Measurements from ENCODE around the gene PI4K2B.
"Not testable (repeated sequence)": the region's sequence is repeated elsewhere in the genome, so short reads cannot be mapped to it uniquely, and the experiment has no call there.

PI4K2B gene

DNA sequence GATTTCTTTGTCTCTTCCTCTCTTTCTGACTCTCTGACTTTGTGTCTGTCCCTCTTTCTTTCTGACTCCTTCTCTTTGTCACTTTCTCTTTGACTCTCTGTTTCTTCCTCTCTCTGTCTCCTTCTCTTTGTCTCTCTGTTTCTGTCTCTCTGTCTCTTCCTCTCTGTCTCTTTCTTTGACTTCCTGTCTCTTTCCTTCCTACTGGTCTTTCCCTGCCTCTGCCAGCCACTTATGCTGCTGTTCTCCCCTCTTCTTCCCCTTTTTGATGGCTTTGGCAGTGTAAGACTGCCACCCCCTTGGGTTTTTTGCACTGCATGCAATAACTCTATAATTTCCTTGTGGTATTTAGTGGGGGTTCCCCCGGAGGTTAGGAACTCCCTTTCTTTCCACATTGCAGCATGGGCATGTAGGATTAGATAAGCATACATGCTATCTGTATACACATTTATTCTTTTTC lies 6.9 kb downstream of the PI4K2B start:
- not testable (repeated sequence) for DNase-seq (ENCODE audit: insufficient read length, low spot score); FAIRE-seq

- not testable (repeated sequence) for FAIRE-seq; DNase-seq (ENCODE audit: insufficient read length, low spot score)
These were observed 8.4 kb downstream of the PI4K2B start for GRCh38 chr4:25242195-25242594.

DNA sequence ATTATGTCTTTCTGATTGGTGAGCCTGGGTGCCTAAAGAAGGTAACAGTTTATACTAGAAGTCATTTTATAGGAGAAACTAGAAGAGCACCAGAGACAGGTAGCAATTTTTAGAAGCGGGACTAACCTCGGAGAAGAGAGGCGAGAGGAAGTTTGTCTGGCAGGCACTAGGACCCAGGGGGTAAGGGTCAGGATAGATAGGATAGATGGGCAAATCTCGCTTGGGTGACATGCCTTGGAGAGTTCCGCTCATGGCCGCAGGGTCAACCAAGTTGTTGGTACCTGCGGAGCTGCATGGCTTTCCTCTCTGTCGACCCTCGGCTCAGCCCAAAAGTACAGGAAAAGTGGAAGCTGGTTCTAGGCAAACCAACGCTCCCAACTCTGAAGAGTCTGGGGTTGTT lies 11.3 kb downstream of the PI4K2B start:
- FAIRE-seq (no peak), DNase-seq (ENCODE audit: insufficient read length, low spot score) (no peak)

GRCh38 chr4:25246680-25247611 lies 13.1 kb downstream of the PI4K2B start:
- DNase-seq (ENCODE audit: insufficient read length, low spot score) (no peak), FAIRE-seq (no peak)

DNA sequence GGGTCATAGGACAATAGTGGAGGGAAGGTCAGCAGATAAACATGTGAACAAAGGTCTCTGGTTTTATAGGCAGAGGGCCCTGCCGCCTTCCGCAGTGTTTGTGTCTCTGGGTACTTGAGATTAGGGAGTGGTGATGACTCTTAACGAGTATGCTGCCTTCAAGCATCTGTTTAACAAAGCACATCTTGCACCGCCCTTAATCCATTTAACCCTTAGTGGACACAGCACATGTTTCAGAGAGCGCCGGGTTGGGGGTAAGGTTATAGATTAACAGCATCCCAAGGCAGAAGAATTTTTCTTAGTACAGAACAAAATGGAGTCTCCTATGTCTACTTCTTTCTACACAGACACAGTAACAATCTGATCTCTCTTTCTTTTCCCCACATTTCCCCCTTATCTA lies 15.0 kb downstream of the PI4K2B start:
- not testable (repeated sequence) for FAIRE-seq; DNase-seq (ENCODE audit: insufficient read length, low spot score)

- FAIRE-seq = not testable (repeated sequence)
These were observed 15.7 kb downstream of the PI4K2B start for GRCh38 chr4:25249494-25249893.

GRCh38 chr4:25252230-25253070 lies 18.6 kb downstream of the PI4K2B start:
- DNase-seq (ENCODE audit: insufficient read length, low spot score) (no peak), FAIRE-seq (no peak)

More at GRCh38 chr4:25249494-25249893, 15.7 kb downstream of the PI4K2B start:
- DNase-seq (ENCODE audit: insufficient read length, low spot score) = not testable (repeated sequence)

DNA sequence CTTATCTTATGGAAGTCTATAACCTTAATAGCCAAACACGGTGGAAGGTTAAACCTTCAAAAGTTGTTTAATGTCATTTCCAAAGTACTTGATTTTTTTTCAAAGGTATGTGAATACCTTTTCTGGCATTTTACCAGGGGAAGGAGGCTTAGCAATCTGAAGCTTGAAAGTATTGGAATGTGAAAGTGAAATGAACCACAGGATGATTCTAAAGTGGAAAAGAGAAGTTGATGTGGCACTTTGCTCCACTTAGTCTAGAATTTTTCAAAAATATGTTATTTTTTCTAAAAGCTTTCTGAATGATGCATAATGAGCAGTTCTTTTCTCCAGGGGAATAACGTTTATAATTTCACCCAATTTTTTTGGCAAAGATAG lies 19.2 kb downstream of the PI4K2B start:
- FAIRE-seq (no peak), DNase-seq (ENCODE audit: insufficient read length, low spot score) (no peak)

- not testable (repeated sequence) for DNase-seq (ENCODE audit: insufficient read length, low spot score); FAIRE-seq
These were observed 20.0 kb downstream of the PI4K2B start for GRCh38 chr4:25253786-25254185.

DNA sequence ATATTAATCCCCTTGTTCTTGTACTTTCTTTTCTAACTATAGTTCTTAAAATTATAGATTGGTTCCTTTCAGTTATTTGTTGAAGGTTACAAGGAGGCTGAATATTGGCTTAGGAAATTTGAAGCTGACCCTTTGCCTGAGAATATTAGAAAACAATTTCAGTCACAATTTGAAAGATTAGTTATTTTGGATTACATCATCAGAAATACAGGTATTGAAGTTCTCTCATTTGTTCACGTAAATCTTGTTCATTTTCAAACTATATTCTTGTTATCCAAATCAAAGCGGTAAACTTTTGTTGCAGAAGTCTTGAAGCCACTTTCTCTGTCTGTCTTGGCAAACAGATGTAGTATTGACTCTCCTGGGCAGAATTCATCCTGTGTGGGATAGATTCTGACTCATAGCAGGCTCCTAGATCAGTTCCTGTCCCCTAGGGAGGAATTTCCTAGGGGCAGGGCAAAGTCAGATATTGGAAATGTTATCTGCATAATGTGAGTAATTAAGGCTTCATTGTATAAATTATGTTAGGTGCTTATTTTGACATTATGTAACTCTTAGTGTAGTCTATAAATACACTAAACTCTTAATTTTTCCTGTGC lies 25.2 kb downstream of the PI4K2B start:
- DNase-seq (ENCODE audit: insufficient read length, low spot score) = no peak
- FAIRE-seq = no peak

DNA sequence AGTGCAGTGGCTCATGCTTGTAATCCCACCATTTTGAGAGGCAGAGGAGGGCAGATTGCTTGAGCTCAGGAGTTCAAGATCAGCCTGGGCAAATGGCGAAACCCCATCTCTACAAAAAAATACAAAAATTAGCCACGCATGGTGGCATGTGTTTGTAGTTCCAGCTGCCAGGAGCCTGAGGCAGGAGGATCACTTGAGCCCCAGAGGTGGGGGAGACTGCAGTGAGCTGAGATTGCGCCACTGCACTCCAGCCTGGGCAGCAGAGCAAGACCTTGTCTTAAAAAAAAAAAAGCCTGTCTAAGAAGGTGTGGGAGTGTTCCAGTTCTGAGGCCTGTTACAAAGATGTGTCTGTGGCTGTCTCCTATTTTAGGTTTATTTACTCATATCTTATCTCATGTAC lies 38.0 kb downstream of the PI4K2B start:
- DNase-seq (ENCODE audit: insufficient read length, low spot score) = no peak
- FAIRE-seq = no peak

DNA sequence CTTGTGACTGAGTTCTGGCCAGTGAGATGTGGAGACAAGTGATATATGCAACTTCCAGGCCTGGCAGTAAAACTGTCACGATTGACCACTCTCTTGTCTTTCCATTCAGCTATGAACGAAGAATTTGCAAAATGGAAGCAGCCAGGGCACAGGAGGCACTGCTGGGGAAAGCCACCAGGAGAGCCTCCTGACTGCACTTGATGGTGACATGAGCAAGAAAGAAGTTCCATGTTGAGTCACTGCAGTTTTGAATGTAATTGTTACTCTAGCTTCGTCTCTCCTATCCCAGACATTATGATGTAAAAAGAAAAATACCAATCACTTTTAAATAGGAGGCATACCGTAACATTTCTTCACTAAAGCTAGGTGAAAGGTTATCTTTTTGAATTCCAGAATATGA lies 46.4 kb downstream of the PI4K2B start:
- FAIRE-seq = no peak
- DNase-seq (ENCODE audit: insufficient read length, low spot score) = no peak

- FAIRE-seq (no peak), DNase-seq (ENCODE audit: insufficient read length, low spot score) (no peak)
These were observed 50.1 kb downstream of the PI4K2B start for GRCh38 chr4:25283948-25284347.

DNA sequence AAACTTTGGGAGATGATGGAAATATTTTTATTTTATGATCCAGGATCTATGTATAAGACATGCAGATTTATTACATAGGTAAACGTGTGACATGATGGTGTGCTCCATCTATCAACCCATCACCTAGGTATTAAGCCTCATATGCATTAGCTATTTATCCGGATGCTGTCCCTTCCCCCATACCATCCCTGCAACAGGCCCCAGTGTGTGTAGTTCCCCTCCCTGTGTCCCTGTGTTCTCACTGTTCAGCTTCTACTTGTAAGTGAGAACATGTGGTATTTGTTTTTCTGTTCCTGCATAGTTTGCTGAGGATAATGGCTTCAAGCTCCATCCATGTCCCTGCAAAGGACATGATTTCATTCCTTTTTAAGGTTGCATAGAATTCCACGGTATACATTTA lies 50.6 kb downstream of the PI4K2B start:
- DNase-seq (ENCODE audit: insufficient read length, low spot score) = no peak
- FAIRE-seq = no peak

DNA sequence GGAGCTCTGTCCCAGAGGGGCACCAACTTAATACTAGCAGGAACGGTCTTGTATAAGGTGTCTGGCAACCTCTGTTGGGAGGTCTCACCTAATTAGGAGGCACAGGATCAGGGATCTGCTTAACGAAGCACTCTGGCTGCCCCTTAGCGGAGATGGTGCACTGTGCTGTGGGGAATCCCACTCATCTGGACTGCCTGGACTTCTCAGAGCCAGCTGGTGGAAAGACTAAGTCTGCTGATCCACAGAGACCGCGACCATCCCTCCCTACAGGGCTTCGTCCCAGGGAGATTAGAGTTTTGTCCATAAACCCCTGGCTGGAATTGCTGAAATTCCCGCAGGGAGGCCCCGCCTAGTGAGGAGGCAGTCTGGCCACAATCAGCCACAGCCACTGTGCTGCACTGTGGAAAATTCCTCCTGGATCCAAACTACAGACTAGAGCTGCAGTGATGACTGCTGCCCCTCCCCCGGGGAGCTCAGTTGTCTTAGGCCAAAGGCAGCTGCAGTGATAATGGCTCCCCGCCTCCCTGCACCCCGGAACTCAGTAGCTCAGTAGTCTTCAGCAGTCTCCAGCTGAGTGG lies 56.7 kb downstream of the PI4K2B start:
- DNase-seq (ENCODE audit: insufficient read length, low spot score) (no peak), FAIRE-seq (no peak)

DNA sequence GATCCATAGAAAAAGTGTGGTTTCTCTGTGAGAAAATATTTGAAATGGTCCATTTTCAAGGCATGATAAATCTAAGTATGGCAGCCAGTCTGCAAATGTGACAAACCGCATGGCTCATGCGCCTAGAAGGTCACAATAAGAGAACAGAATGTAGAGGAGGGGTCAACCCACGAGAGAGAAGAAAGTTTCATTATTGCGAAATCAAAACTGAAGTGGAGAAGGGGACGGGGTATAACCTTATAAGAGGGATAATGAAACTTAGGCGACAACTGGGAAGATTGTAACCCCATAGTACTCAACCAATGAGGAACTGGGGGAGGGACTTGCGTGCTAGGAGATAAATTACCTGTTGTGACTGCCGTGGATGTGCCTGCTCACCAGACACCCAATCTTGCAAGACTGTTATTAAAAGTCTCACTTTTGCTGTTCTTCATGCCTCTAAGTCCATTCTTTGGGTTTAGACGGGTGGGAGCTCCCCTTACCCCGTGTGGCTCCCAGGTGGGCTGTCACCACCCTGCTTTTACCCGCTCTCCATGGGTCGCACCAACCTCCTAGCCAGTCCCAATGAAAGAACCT lies 57.4 kb downstream of the PI4K2B start:
- FAIRE-seq (no peak), DNase-seq (ENCODE audit: insufficient read length, low spot score) (no peak)

DNA sequence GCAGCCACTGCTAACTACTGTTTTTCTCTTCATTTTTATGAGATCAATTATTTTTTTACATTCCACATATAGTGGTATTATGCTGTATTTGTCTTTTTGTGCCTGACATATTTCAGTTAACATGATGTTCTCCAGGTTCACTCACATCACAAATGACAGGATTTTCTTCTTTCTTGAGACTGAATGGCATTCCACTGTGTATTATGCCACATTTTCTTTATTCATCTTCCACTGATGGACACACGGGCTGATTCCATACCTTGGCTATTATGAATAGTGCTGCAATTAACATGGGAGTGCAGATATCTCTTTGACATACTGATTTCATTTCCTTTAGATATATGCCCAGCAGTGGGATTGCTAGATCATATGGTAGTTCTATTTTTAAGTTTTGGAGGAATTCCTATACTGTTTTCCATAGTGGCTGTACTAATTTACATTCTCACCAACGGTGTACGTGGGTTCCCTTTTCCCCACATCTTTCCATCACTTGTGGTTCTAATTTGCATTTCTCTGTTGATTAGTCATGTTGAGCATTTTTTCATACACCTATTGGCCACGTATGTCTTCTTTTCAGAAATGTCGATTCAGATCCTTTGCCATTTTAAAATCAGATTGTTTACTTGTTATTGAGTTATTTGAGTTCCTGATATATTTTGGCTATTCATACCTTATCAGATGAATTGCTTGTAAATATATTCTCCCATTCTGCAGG lies 63.9 kb downstream of the PI4K2B start:
- FAIRE-seq (no peak), DNase-seq (ENCODE audit: insufficient read length, low spot score) (no peak)

DNA sequence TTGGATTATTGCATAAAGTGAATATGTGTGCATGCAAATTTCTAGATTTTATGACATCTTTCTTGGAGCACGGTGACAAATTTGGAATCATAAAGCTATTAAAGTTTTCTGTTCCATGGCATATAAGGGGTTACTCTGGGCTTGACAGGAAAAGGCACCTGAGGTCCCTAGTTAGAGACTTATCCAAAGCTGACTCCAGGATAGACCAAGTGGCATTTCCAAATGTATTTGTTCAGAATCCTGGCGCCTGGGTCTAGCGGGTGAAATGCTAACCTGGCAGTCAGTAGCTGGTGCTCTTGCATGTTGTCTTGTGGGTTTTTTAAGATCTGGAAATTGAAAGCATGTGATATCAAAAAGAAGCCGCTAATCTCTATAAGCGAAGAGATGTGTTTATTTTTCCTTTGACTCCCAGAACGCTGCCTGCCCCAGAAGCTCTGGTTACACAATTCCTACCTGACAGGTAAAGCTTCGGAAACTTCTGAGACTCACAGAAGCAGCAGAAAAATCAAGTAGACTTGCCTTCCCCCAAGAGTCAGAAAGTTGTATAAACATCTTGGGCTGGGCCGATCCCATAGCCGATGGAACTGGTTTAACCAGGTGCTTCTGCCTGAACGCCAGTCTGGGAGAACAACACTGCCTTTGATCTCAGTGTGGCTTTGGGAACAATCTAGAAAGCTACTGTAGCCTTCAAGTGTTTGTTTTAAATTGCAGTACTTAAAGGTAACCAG lies 65.8 kb downstream of the PI4K2B start:
- DNase-seq (ENCODE audit: insufficient read length, low spot score) (no peak), FAIRE-seq (no peak)

GRCh38 chr4:25301471-25301870 lies 67.6 kb downstream of the PI4K2B start:
- no peak for FAIRE-seq

More at GRCh38 chr4:25301471-25301870, 67.6 kb downstream of the PI4K2B start:
- no peak for DNase-seq (ENCODE audit: insufficient read length, low spot score)
